ENCODE measurements around the gene PKIB.

The PKIB gene

GRCh38 chr6:122604676-122605075 lies 5.5 kb upstream of the PKIB start:
- no peak overlapping the region for H3K4me3 ChIP-seq (ENCODE audit: low read length)
- TF ChIP-seq, protein P1, sequence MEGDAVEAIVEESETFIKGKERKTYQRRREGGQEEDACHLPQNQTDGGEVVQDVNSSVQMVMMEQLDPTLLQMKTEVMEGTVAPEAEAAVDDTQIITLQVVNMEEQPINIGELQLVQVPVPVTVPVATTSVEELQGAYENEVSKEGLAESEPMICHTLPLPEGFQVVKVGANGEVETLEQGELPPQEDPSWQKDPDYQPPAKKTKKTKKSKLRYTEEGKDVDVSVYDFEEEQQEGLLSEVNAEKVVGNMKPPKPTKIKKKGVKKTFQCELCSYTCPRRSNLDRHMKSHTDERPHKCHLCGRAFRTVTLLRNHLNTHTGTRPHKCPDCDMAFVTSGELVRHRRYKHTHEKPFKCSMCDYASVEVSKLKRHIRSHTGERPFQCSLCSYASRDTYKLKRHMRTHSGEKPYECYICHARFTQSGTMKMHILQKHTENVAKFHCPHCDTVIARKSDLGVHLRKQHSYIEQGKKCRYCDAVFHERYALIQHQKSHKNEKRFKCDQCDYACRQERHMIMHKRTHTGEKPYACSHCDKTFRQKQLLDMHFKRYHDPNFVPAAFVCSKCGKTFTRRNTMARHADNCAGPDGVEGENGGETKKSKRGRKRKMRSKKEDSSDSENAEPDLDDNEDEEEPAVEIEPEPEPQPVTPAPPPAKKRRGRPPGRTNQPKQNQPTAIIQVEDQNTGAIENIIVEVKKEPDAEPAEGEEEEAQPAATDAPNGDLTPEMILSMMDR (conservative IDR thresholded peaks at IDR 0.05; ENCODE audit: low read length), result no peak
- DNase-seq (ENCODE audit: low read depth), result no peak

DNA sequence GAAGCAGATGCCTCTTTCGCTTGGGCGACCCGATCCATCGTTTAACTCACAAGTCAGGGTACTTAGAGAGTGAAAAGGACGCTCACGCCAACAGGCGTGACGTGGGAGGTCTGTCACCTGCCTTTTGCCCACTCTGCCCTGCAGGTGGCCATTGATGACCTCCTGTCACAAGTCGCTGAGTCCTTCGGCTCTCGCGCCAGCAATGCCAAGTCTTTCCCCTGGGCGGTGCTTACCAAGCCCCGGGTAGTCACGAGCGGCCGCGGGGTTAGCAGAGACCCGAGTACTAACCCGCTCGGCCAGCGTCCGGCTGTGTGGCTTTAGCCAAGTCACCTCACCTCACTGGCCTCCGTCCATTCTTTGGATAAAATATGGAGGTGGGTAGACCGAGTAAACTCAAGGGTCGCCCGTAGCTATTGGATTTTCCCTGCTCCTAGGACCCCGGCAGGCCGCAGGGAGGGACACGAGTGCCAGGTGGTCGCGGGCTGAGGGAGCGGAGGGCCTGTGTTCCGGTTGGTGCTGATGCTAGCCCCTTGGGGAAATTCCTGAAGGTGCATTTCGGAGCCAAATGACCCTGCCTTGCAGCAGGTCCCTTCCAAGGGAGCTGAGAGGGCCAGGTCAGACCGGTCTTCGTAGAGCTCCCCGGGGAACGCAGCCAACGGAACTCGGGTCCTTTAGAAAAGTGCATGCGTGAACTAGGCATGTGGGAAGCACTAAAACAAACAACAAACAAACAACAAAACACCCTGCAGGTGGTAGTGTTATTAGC lies 668 bp downstream of the PKIB start:
- H3K4me3 ChIP-seq (ENCODE audit: low read length), result peak overlapping the region; percentile 58
- DNase-seq (ENCODE audit: low read depth), result no peak

DNA sequence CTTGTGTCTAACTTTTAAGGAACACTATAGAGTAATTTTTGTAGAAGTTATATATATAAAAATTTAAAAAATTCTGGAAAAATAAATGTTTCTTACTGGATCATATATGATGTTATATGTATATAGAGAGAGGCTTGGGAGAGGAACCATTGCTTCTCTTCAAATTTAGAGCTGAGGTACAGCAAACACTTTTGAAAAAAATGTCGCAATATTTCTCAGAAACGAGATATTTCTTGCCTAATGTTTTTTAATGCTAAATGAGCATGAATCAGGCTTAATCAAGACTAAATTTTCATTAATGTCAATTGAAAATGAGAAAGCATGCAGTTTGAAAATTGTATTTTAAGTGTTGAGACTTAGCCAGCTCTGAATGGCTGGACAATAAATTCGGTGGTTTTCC lies 2.6 kb downstream of the PKIB start:
- TF ChIP-seq, protein P1 (conservative IDR thresholded peaks at IDR 0.05; ENCODE audit: low read length), result no peak
- H3K4me3 ChIP-seq (ENCODE audit: low read length), result no peak overlapping the region
- DNase-seq (ENCODE audit: low read depth), result no peak

More for the DNA sequence above, 668 bp downstream of the PKIB start:
- TF ChIP-seq, protein P1 (conservative IDR thresholded peaks at IDR 0.05; ENCODE audit: low read length), result no peak

GRCh38 chr6:122614303-122614702 lies 4.1 kb downstream of the PKIB start:
- no peak for DNase-seq (ENCODE audit: low read depth)
- TF ChIP-seq, protein P1 (conservative IDR thresholded peaks at IDR 0.05; ENCODE audit: low read length), result no peak
- H3K4me3 ChIP-seq (ENCODE audit: low read length), result no peak overlapping the region

DNA sequence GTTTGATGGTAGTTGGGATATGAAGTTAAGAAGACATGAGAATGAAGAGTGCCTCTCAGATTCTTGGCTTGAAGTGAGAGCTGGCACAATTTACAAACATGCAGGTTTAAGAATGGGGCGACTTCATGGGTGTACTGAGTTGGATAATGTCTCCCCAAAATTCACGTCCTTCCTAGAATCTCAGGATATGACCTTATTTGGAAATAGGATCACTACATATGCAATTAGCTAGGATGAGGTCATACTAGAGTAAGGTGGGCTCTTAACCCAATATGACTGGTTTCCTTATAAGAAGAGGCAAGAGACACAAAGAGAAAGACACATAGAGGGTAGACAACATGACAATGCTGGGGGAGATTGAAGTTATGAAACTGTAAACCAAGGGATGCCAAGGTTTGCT lies 5.2 kb downstream of the PKIB start:
- TF ChIP-seq, protein P1 (conservative IDR thresholded peaks at IDR 0.05; ENCODE audit: low read length), result no peak
- no peak overlapping the region for H3K4me3 ChIP-seq (ENCODE audit: low read length)
- no peak for DNase-seq (ENCODE audit: low read depth)

GRCh38 chr6:122616877-122617276 lies 6.7 kb downstream of the PKIB start:
- no peak overlapping the region for H3K4me3 ChIP-seq (ENCODE audit: low read length)
- TF ChIP-seq, protein P1 (conservative IDR thresholded peaks at IDR 0.05; ENCODE audit: low read length), result no peak
- no peak for DNase-seq (ENCODE audit: low read depth)

- no peak for DNase-seq (ENCODE audit: low read depth)
- TF ChIP-seq, protein P1 (conservative IDR thresholded peaks at IDR 0.05; ENCODE audit: low read length), result no peak
- H3K4me3 ChIP-seq (ENCODE audit: low read length), result no peak overlapping the region
Measured at GRCh38 chr6:122619309-122619708, 9.1 kb downstream of the PKIB start.

All from AG10803 (cell line).